Measurements from ENCODE around the gene SLC1A3.

SLC1A3 gene

GRCh38 chr5:36648426-36648825 is 42.0 kb downstream of the SLC1A3 start:
- Mint-ChIP-seq H3K27me3 (peaks cover 0 to 17% of the 10 kb centered on the region in 2 donors), H3K9me3 (no peaks in the 10 kb centered on the region), H3K4me1 (no peaks in the 10 kb centered on the region), H3K27ac (no peak overlapping the region), H3K36me3 (no peaks in the 10 kb centered on the region), H3K4me3 (no peak overlapping the region)
- no peak for DNase-seq
- ATAC-seq (replicated peaks), result no peak

GRCh38 chr5:36651761-36652685 is 45.6 kb downstream of the SLC1A3 start:
- no peak for DNase-seq
- Mint-ChIP-seq H3K27me3 (peaks cover 0 to 23% of the 10 kb centered on the region in 2 donors), H3K27ac (no peak overlapping the region), H3K36me3 (no peaks in the 10 kb centered on the region), H3K4me3 (no peak overlapping the region), H3K9me3 (no peaks in the 10 kb centered on the region), H3K4me1 (no peaks in the 10 kb centered on the region)
- ATAC-seq (replicated peaks), result no peak

GRCh38 chr5:36653044-36653705 is 46.8 kb downstream of the SLC1A3 start:
- no peak for ATAC-seq (replicated peaks)
- Mint-ChIP-seq H3K4me1 (no peaks in the 10 kb centered on the region), H3K27ac (no peak overlapping the region), H3K9me3 (no peaks in the 10 kb centered on the region), H3K4me3 (no peak overlapping the region), H3K36me3 (no peaks in the 10 kb centered on the region), H3K27me3 (peaks cover 0 to 23% of the 10 kb centered on the region in 2 donors)
- no peak for DNase-seq

GRCh38 chr5:36654564-36654963 is 48.2 kb downstream of the SLC1A3 start:
- Mint-ChIP-seq H3K9me3 (no peaks in the 10 kb centered on the region), H3K27me3 (peaks cover 0 to 23% of the 10 kb centered on the region in 2 donors), H3K27ac (no peak overlapping the region), H3K36me3 (no peaks in the 10 kb centered on the region), H3K4me3 (no peak overlapping the region), H3K4me1 (no peaks in the 10 kb centered on the region)
- ATAC-seq (replicated peaks), result no peak
- DNase-seq, result no peak

GRCh38 chr5:36655161-36655560 is 48.8 kb downstream of the SLC1A3 start:
- Mint-ChIP-seq H3K36me3 (no peaks in the 10 kb centered on the region), H3K4me3 (no peak overlapping the region), H3K4me1 (no peaks in the 10 kb centered on the region), H3K27me3 (peaks cover 0 to 23% of the 10 kb centered on the region in 2 donors), H3K27ac (no peak overlapping the region), H3K9me3 (no peaks in the 10 kb centered on the region)
- no peak for ATAC-seq (replicated peaks)
- DNase-seq, result no peak

GRCh38 chr5:36656556-36656955 is 50.1 kb downstream of the SLC1A3 start:
- no peak for DNase-seq
- H3K36me3 Mint-ChIP-seq, result no peaks in the 10 kb centered on the region
- no peak overlapping the region for H3K27ac Mint-ChIP-seq
- no peaks in the 10 kb centered on the region for H3K9me3 Mint-ChIP-seq
- H3K27me3 Mint-ChIP-seq, result peaks cover 0 to 17% of the 10 kb centered on the region in 2 donors
- no peak overlapping the region for H3K4me3 Mint-ChIP-seq
- H3K4me1 Mint-ChIP-seq, result no peaks in the 10 kb centered on the region
- no peak for ATAC-seq (replicated peaks)

- Mint-ChIP-seq H3K36me3 (no peaks in the 10 kb centered on the region), H3K9me3 (no peaks in the 10 kb centered on the region), H3K27ac (no peak overlapping the region), H3K4me1 (no peaks in the 10 kb centered on the region), H3K27me3 (peaks cover 0 to 15% of the 10 kb centered on the region in 2 donors), H3K4me3 (no peak overlapping the region)
- ATAC-seq (replicated peaks), result no peak
- no peak for DNase-seq
Observed at GRCh38 chr5:36657563-36657995, 51.2 kb downstream of the SLC1A3 start.

GRCh38 chr5:36658038-36658756 is 51.8 kb downstream of the SLC1A3 start:
- Mint-ChIP-seq H3K36me3 (no peaks in the 10 kb centered on the region), H3K9me3 (no peaks in the 10 kb centered on the region), H3K4me3 (no peak overlapping the region), H3K4me1 (no peaks in the 10 kb centered on the region), H3K27me3 (peaks cover 0 to 13% of the 10 kb centered on the region in 2 donors), H3K27ac (peak overlapping the region; percentile 0)
- DNase-seq (no peak), ATAC-seq (replicated peaks) (no peak)

- Mint-ChIP-seq H3K27me3 (peaks cover 0 to 4% of the 10 kb centered on the region in 2 donors), H3K4me3 (no peak overlapping the region), H3K27ac (no peak overlapping the region), H3K36me3 (no peaks in the 10 kb centered on the region), H3K9me3 (no peaks in the 10 kb centered on the region), H3K4me1 (no peaks in the 10 kb centered on the region)
- ATAC-seq (replicated peaks) (no peak), DNase-seq (no peak)
Observed at GRCh38 chr5:36659411-36659810, 53.0 kb downstream of the SLC1A3 start.

GRCh38 chr5:36660397-36661049 is 54.1 kb downstream of the SLC1A3 start:
- no peaks in the 10 kb centered on the region for H3K36me3 Mint-ChIP-seq
- H3K4me1 Mint-ChIP-seq, result no peaks in the 10 kb centered on the region
- H3K9me3 Mint-ChIP-seq, result no peaks in the 10 kb centered on the region
- no peaks in the 10 kb centered on the region for H3K27me3 Mint-ChIP-seq
- ATAC-seq (replicated peaks) (no peak), DNase-seq (no peak)
- H3K4me3 Mint-ChIP-seq, result no peak overlapping the region
- H3K27ac Mint-ChIP-seq, result no peak overlapping the region

- Mint-ChIP-seq H3K4me1 (no peaks in the 10 kb centered on the region), H3K27me3 (no peaks in the 10 kb centered on the region), H3K9me3 (no peaks in the 10 kb centered on the region), H3K4me3 (no peak overlapping the region), H3K36me3 (no peaks in the 10 kb centered on the region), H3K27ac (no peak overlapping the region)
- ATAC-seq (replicated peaks) (no peak), DNase-seq (no peak)
Observed at GRCh38 chr5:36661456-36662220, 55.2 kb downstream of the SLC1A3 start.

- no peaks in the 10 kb centered on the region for H3K9me3 Mint-ChIP-seq
- DNase-seq (no peak), ATAC-seq (replicated peaks) (no peak)
- no peak overlapping the region for H3K4me3 Mint-ChIP-seq
- H3K27ac Mint-ChIP-seq, result no peak overlapping the region
- H3K27me3 Mint-ChIP-seq, result no peaks in the 10 kb centered on the region
- no peaks in the 10 kb centered on the region for H3K36me3 Mint-ChIP-seq
- H3K4me1 Mint-ChIP-seq, result no peaks in the 10 kb centered on the region
Observed at GRCh38 chr5:36662291-36662851, 56.0 kb downstream of the SLC1A3 start.

- DNase-seq (no peak), ATAC-seq (replicated peaks) (no peak)
- H3K4me1 Mint-ChIP-seq, result no peaks in the 10 kb centered on the region
- no peak overlapping the region for H3K4me3 Mint-ChIP-seq
- no peaks in the 10 kb centered on the region for H3K9me3 Mint-ChIP-seq
- H3K27me3 Mint-ChIP-seq, result no peaks in the 10 kb centered on the region
- H3K36me3 Mint-ChIP-seq, result no peaks in the 10 kb centered on the region
- no peak overlapping the region for H3K27ac Mint-ChIP-seq
Observed at GRCh38 chr5:36664766-36665165, 58.4 kb downstream of the SLC1A3 start.
